ENCODE data around the gene KPNA3. TPM values are rescaled to one million over a fixed set of nuclear protein-coding genes. Genes with fewer than 3 reads are reported as not detected.

KPNA3 gene
- total and polyA plus RNA-seq, 2 experiments from 2014 or later = 30.5 to 55.7 TPM

DNA sequence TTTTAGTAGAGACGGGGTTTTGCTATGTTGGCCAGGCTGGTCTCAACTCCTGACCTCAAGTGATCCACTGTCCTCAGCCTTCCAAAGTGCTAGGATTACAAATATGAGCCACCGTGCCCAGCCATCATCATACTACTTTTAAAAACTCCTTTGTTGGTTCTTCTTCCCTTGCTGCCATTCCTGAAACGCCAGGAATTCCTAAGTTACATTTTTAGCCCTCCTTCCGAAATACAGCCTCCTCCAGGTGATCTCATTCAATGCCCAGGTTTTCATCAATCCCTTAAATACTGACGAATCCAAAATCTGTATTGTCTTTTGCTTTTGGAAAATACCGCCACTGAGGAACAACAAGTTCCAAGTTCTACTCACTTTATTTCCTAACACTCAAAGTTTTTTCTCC is 75.9 kb downstream of the KPNA3 start:
- ATAC-seq (peak; percentile 33; the same call in 2 of the 3 replicates), DNase-seq (ENCODE audit: low spot score) (peak; percentile 67)
- H3K36me3 ChIP-seq (ENCODE audit: insufficient read depth) = peaks cover 9% of the 10 kb centered on the region
- Mint-ChIP-seq H3K4me1 (peaks cover 13% of the 10 kb centered on the region), H3K27ac (peak overlapping the region; percentile 42; the same call in 1 of the 2 replicates), H3K4me3 (no peak overlapping the region), H3K27me3 (ENCODE audit: insufficient read depth, low read depth, poor library complexity) (no peaks in the 10 kb centered on the region), H3K36me3 (ENCODE audit: low read depth) (peaks cover 54% of the 10 kb centered on the region), H3K9me3 (peaks cover 5% of the 10 kb centered on the region; the same call in 1 of the 3 replicates)
- no peaks in the 10 kb centered on the region for H3K79me2 ChIP-seq (replicated peaks; ENCODE audit: insufficient read depth)
- H3K27ac ChIP-seq (ENCODE audit: low read depth) = peak overlapping the region; percentile 47; the same call in 1 of the 2 replicates
- H2AFZ ChIP-seq = no peak overlapping the region
- H3K9me2 ChIP-seq (ENCODE audit: insufficient read depth) = no peaks in the 10 kb centered on the region
- no peaks in the 10 kb centered on the region for H3K27me3 ChIP-seq (ENCODE audit: insufficient read depth)
- no peaks in the 10 kb centered on the region for H3F3A ChIP-seq (replicated peaks; ENCODE audit: low read depth)
- no peak overlapping the region for H3K4me3 ChIP-seq
- peak overlapping the region; percentile 5 for H3K4me2 ChIP-seq
- H3K4me1 ChIP-seq (ENCODE audit: insufficient read depth) = no peaks in the 10 kb centered on the region
- no peaks in the 10 kb centered on the region for H4K20me1 ChIP-seq (replicated peaks; ENCODE audit: insufficient read depth)
- TF ChIP-seq EZH2phosphoT487 (IDR thresholded peaks at IDR 0.05; ENCODE audit: unreplicated experiment) = no peak
- TF ChIP-seq ZNF331 (CRISPR knock-in tag; IDR thresholded peaks at IDR 0.05; ENCODE audit: low read depth) = no peak
- no peak for TF ChIP-seq NANOG (IDR thresholded peaks at IDR 0.05; ENCODE audit: borderline replicate concordance)
- no peak for TF ChIP-seq CREB1 (CRISPR knock-in tag; IDR thresholded peaks at IDR 0.05; ENCODE audit: low read depth)
- TF ChIP-seq, protein P1, sequence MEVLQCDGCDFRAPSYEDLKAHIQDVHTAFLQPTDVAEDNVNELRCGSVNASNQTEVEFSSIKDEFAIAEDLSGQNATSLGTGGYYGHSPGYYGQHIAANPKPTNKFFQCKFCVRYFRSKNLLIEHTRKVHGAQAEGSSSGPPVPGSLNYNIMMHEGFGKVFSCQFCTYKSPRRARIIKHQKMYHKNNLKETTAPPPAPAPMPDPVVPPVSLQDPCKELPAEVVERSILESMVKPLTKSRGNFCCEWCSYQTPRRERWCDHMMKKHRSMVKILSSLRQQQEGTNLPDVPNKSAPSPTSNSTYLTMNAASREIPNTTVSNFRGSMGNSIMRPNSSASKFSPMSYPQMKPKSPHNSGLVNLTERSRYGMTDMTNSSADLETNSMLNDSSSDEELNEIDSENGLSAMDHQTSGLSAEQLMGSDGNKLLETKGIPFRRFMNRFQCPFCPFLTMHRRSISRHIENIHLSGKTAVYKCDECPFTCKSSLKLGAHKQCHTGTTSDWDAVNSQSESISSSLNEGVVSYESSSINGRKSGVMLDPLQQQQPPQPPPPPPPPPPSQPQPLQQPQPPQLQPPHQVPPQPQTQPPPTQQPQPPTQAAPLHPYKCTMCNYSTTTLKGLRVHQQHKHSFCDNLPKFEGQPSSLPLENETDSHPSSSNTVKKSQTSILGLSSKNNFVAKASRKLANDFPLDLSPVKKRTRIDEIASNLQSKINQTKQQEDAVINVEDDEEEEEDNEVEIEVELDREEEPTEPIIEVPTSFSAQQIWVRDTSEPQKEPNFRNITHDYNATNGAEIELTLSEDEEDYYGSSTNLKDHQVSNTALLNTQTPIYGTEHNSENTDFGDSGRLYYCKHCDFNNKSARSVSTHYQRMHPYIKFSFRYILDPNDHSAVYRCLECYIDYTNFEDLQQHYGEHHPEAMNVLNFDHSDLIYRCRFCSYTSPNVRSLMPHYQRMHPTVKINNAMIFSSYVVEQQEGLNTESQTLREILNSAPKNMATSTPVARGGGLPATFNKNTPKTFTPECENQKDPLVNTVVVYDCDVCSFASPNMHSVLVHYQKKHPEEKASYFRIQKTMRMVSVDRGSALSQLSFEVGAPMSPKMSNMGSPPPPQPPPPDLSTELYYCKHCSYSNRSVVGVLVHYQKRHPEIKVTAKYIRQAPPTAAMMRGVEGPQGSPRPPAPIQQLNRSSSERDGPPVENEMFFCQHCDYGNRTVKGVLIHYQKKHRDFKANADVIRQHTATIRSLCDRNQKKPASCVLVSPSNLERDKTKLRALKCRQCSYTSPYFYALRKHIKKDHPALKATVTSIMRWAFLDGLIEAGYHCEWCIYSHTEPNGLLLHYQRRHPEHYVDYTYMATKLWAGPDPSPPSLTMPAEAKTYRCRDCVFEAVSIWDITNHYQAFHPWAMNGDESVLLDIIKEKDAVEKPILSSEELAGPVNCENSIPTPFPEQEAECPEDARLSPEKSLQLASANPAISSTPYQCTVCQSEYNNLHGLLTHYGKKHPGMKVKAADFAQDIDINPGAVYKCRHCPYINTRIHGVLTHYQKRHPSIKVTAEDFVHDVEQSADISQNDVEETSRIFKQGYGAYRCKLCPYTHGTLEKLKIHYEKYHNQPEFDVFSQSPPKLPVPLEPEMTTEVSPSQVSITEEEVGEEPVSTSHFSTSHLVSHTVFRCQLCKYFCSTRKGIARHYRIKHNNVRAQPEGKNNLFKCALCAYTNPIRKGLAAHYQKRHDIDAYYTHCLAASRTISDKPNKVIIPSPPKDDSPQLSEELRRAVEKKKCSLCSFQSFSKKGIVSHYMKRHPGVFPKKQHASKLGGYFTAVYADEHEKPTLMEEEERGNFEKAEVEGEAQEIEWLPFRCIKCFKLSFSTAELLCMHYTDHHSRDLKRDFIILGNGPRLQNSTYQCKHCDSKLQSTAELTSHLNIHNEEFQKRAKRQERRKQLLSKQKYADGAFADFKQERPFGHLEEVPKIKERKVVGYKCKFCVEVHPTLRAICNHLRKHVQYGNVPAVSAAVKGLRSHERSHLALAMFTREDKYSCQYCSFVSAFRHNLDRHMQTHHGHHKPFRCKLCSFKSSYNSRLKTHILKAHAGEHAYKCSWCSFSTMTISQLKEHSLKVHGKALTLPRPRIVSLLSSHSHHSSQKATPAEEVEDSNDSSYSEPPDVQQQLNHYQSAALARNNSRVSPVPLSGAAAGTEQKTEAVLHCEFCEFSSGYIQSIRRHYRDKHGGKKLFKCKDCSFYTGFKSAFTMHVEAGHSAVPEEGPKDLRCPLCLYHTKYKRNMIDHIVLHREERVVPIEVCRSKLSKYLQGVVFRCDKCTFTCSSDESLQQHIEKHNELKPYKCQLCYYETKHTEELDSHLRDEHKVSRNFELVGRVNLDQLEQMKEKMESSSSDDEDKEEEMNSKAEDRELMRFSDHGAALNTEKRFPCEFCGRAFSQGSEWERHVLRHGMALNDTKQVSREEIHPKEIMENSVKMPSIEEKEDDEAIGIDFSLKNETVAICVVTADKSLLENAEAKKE (CRISPR knock-in tag; IDR thresholded peaks at IDR 0.05) = no peak
- TF ChIP-seq ZNF114 (CRISPR knock-in tag; IDR thresholded peaks at IDR 0.05) = no peak
- TF ChIP-seq, protein P2, sequence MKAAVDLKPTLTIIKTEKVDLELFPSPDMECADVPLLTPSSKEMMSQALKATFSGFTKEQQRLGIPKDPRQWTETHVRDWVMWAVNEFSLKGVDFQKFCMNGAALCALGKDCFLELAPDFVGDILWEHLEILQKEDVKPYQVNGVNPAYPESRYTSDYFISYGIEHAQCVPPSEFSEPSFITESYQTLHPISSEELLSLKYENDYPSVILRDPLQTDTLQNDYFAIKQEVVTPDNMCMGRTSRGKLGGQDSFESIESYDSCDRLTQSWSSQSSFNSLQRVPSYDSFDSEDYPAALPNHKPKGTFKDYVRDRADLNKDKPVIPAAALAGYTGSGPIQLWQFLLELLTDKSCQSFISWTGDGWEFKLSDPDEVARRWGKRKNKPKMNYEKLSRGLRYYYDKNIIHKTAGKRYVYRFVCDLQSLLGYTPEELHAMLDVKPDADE (IDR thresholded peaks at IDR 0.05) = no peak
- TF ChIP-seq, protein P3, sequence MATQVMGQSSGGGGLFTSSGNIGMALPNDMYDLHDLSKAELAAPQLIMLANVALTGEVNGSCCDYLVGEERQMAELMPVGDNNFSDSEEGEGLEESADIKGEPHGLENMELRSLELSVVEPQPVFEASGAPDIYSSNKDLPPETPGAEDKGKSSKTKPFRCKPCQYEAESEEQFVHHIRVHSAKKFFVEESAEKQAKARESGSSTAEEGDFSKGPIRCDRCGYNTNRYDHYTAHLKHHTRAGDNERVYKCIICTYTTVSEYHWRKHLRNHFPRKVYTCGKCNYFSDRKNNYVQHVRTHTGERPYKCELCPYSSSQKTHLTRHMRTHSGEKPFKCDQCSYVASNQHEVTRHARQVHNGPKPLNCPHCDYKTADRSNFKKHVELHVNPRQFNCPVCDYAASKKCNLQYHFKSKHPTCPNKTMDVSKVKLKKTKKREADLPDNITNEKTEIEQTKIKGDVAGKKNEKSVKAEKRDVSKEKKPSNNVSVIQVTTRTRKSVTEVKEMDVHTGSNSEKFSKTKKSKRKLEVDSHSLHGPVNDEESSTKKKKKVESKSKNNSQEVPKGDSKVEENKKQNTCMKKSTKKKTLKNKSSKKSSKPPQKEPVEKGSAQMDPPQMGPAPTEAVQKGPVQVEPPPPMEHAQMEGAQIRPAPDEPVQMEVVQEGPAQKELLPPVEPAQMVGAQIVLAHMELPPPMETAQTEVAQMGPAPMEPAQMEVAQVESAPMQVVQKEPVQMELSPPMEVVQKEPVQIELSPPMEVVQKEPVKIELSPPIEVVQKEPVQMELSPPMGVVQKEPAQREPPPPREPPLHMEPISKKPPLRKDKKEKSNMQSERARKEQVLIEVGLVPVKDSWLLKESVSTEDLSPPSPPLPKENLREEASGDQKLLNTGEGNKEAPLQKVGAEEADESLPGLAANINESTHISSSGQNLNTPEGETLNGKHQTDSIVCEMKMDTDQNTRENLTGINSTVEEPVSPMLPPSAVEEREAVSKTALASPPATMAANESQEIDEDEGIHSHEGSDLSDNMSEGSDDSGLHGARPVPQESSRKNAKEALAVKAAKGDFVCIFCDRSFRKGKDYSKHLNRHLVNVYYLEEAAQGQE (IDR thresholded peaks at IDR 0.05; ENCODE audit: unreplicated experiment) = no peak
- TF ChIP-seq EZH2 (IDR thresholded peaks at IDR 0.05; ENCODE audit: low read depth, unreplicated experiment) = no peak
- TF ChIP-seq STAT1 (IDR thresholded peaks at IDR 0.05; ENCODE audit: unreplicated experiment) = no peak
- TF ChIP-seq, protein P4, sequence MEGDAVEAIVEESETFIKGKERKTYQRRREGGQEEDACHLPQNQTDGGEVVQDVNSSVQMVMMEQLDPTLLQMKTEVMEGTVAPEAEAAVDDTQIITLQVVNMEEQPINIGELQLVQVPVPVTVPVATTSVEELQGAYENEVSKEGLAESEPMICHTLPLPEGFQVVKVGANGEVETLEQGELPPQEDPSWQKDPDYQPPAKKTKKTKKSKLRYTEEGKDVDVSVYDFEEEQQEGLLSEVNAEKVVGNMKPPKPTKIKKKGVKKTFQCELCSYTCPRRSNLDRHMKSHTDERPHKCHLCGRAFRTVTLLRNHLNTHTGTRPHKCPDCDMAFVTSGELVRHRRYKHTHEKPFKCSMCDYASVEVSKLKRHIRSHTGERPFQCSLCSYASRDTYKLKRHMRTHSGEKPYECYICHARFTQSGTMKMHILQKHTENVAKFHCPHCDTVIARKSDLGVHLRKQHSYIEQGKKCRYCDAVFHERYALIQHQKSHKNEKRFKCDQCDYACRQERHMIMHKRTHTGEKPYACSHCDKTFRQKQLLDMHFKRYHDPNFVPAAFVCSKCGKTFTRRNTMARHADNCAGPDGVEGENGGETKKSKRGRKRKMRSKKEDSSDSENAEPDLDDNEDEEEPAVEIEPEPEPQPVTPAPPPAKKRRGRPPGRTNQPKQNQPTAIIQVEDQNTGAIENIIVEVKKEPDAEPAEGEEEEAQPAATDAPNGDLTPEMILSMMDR (conservative IDR thresholded peaks at IDR 0.05; ENCODE audit: low read depth in 2 of 2) = no peak
- TF ChIP-seq POLR2AphosphoS5 (IDR thresholded peaks at IDR 0.05; ENCODE audit: low read depth) = no peak
- no peak for TF ChIP-seq JUNB (IDR thresholded peaks at IDR 0.05; ENCODE audit: unreplicated experiment)

Measured in GM23338 (cell line).